ENCODE measurements around the gene CDK6.

DNA sequence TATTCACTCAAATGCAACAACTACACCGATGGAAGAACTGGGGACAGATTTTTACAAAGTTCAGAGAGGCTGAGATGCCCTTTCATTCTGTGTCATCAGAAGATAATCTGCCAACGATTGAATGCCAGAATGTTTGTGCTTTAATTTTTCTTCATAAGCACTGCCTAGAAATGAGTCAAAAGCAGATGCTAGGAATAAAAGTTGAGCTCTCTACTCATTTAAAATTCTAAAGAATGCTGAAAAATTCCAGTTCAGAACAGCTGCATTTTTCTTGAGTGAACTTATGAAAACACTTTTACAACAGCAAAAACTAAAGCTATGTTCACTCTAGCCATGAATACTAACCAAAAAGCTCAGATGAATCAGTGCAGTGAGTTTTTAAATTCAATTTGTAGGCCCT lies 223.9 kb downstream of the CDK6 start:
- TF ChIP-seq, protein P1, sequence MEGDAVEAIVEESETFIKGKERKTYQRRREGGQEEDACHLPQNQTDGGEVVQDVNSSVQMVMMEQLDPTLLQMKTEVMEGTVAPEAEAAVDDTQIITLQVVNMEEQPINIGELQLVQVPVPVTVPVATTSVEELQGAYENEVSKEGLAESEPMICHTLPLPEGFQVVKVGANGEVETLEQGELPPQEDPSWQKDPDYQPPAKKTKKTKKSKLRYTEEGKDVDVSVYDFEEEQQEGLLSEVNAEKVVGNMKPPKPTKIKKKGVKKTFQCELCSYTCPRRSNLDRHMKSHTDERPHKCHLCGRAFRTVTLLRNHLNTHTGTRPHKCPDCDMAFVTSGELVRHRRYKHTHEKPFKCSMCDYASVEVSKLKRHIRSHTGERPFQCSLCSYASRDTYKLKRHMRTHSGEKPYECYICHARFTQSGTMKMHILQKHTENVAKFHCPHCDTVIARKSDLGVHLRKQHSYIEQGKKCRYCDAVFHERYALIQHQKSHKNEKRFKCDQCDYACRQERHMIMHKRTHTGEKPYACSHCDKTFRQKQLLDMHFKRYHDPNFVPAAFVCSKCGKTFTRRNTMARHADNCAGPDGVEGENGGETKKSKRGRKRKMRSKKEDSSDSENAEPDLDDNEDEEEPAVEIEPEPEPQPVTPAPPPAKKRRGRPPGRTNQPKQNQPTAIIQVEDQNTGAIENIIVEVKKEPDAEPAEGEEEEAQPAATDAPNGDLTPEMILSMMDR (IDR thresholded peaks at IDR 0.05 in 8 of 11, conservative IDR thresholded peaks at IDR 0.05 in 3 of 11), result no peak
- TF ChIP-seq POLR2A (IDR thresholded peaks at IDR 0.05), result no peak
- no peak for TF ChIP-seq POLR2AphosphoS5 (IDR thresholded peaks at IDR 0.05)

Measured in spleen (tissue), 7 donors.